ENCODE data around the gene PSPN. TPM values are rescaled to one million over a fixed set of nuclear protein-coding genes. Genes with fewer than 3 reads are reported as not detected.

The PSPN gene
- total and polyA plus RNA-seq, 9 of the 15 experiments (the other 6 are each of a cell fraction or from before 2014, with no cell fraction given) = 0.21 to 1.1 (median 0.58) TPM

DNA sequence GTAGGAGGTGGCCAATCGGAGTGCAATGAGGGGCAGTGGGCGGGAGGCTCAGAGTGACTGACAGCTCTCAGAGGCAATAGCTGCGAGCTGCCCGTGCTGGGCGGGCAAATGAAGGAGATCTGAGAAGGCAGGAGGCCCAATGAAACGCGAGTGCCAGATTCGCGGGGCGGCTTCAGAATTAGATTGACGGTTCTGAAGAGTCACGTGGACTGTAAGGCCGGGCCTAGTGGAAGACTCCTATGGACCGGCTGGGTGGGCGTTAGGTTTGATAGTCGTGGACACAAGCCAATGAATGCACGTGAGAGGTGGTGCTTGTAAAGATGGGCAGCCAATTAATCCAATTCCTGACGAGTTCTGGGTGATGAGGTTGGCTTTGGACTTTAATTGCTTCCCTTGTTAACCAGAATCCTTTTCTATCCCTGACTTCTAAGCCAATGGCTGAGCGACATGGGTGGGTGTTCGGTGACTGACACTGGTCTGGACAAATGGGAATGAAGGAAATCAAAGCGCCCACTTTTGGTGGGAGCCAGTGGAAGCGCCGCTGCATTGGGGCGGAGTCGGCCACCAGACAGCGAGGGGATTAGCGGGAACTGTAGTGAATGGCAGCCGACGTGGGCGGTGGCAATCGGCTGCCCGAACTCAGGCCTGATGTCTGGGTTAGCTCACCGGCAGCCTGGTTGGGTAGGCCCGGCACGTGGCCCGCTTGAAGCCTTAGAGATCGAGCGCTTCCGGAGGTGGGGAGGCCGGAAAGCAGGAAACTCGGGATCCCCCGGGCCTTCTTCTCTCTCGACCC lies 49.4 kb upstream of the PSPN start (continued):
- TF ChIP-seq CBX2 (IDR thresholded peaks at IDR 0.05; ENCODE audit: insufficient read depth, low read length, poor library complexity, severe bottlenecking) = no peak
- TF ChIP-seq, protein P1, sequence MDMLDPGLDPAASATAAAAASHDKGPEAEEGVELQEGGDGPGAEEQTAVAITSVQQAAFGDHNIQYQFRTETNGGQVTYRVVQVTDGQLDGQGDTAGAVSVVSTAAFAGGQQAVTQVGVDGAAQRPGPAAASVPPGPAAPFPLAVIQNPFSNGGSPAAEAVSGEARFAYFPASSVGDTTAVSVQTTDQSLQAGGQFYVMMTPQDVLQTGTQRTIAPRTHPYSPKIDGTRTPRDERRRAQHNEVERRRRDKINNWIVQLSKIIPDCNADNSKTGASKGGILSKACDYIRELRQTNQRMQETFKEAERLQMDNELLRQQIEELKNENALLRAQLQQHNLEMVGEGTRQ (CRISPR knock-in tag; IDR thresholded peaks at IDR 0.05) = peak; percentile 96
- TF ChIP-seq, protein P2, sequence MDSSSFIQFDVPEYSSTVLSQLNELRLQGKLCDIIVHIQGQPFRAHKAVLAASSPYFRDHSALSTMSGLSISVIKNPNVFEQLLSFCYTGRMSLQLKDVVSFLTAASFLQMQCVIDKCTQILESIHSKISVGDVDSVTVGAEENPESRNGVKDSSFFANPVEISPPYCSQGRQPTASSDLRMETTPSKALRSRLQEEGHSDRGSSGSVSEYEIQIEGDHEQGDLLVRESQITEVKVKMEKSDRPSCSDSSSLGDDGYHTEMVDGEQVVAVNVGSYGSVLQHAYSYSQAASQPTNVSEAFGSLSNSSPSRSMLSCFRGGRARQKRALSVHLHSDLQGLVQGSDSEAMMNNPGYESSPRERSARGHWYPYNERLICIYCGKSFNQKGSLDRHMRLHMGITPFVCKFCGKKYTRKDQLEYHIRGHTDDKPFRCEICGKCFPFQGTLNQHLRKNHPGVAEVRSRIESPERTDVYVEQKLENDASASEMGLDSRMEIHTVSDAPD (CRISPR knock-in tag; IDR thresholded peaks at IDR 0.05) = peak; percentile 28; the same call in 1 of the 2 replicates
- TF ChIP-seq SMAD4 (CRISPR knock-in tag; conservative IDR thresholded peaks at IDR 0.05) = peak; percentile 97
- TF ChIP-seq CBX8 (IDR thresholded peaks at IDR 0.05; ENCODE audit: borderline replicate concordance, extremely low read depth, low read depth, low read length, poor library complexity, severe bottlenecking) = no peak
- TF ChIP-seq ZNF444 (CRISPR knock-in tag; IDR thresholded peaks at IDR 0.05) = peak; percentile 45; the same call in 1 of the 2 replicates
- TF ChIP-seq, protein P3, sequence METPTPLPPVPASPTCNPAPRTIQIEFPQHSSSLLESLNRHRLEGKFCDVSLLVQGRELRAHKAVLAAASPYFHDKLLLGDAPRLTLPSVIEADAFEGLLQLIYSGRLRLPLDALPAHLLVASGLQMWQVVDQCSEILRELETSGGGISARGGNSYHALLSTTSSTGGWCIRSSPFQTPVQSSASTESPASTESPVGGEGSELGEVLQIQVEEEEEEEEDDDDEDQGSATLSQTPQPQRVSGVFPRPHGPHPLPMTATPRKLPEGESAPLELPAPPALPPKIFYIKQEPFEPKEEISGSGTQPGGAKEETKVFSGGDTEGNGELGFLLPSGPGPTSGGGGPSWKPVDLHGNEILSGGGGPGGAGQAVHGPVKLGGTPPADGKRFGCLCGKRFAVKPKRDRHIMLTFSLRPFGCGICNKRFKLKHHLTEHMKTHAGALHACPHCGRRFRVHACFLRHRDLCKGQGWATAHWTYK (CRISPR knock-in tag; IDR thresholded peaks at IDR 0.05) = peak; percentile 90; the same call in 1 of the 2 replicates
- TF ChIP-seq SRSF9 (IDR thresholded peaks at IDR 0.05; ENCODE audit: borderline replicate concordance, low read depth, low read length) = no peak
- TF ChIP-seq ARNT (IDR thresholded peaks at IDR 0.05) = peak in 1 of 2 experiments; percentile 56; a peak in 1 of 4 replicates
- TF ChIP-seq, protein P4, sequence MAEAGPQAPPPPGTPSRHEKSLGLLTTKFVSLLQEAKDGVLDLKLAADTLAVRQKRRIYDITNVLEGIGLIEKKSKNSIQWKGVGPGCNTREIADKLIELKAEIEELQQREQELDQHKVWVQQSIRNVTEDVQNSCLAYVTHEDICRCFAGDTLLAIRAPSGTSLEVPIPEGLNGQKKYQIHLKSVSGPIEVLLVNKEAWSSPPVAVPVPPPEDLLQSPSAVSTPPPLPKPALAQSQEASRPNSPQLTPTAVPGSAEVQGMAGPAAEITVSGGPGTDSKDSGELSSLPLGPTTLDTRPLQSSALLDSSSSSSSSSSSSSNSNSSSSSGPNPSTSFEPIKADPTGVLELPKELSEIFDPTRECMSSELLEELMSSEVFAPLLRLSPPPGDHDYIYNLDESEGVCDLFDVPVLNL (CRISPR knock-in tag; IDR thresholded peaks at IDR 0.05; ENCODE audit: low read depth) = peak; percentile 63; the same call in 1 of the 2 replicates
- TF ChIP-seq KDM2B (CRISPR knock-in tag; IDR thresholded peaks at IDR 0.05) = no peak
- TF ChIP-seq RBM17 (IDR thresholded peaks at IDR 0.05; ENCODE audit: borderline replicate concordance, low read depth, low read length) = no peak
- TF ChIP-seq ZNF431 (CRISPR knock-in tag; IDR thresholded peaks at IDR 0.05) = peak; percentile 92
- peak; percentile 74 for TF ChIP-seq CXXC5 (CRISPR knock-in tag; IDR thresholded peaks at IDR 0.05)
- no peak for TF ChIP-seq ARID2 (IDR thresholded peaks at IDR 0.05)
- no peak for TF ChIP-seq CTBP1 (IDR thresholded peaks at IDR 0.05; ENCODE audit: borderline replicate concordance)
- no peak for TF ChIP-seq SMARCE1 (IDR thresholded peaks at IDR 0.05)
- peak; percentile 76 for TF ChIP-seq ZZZ3 (IDR thresholded peaks at IDR 0.05)
- peak; percentile 86; the same call in 1 of the 2 replicates for TF ChIP-seq ZNF668 (CRISPR knock-in tag; IDR thresholded peaks at IDR 0.05)
- no peak; the same call in 1 of the 2 replicates for TF ChIP-seq NR1H2 (CRISPR knock-in tag; IDR thresholded peaks at IDR 0.05)
- peak; percentile 92 for TF ChIP-seq ZBTB1 (CRISPR knock-in tag; IDR thresholded peaks at IDR 0.05; ENCODE audit: borderline replicate concordance, low read depth)
- peak; percentile 41 for TF ChIP-seq TAF1 (IDR thresholded peaks at IDR 0.05; ENCODE audit: control insufficient read depth, extremely low read depth, insufficient read depth, low read length, severe bottlenecking)
